Activated CD4-positive, CD25-positive, alpha-beta regulatory T cell treated with anti-CD3 and anti-CD28 coated beads, Interleukin-2, amount 50 U/mL, for 72 hours (primary cell): ENCODE data around the gene DCHS1.
A peak's percentile ranks its signal among the peaks of the same experiment; 100 is the strongest.

Experiments used
- DNase-seq: peaks from one replicate; pipeline ENCODE4 v3.0.0; 2021

The DCHS1 gene

DNA sequence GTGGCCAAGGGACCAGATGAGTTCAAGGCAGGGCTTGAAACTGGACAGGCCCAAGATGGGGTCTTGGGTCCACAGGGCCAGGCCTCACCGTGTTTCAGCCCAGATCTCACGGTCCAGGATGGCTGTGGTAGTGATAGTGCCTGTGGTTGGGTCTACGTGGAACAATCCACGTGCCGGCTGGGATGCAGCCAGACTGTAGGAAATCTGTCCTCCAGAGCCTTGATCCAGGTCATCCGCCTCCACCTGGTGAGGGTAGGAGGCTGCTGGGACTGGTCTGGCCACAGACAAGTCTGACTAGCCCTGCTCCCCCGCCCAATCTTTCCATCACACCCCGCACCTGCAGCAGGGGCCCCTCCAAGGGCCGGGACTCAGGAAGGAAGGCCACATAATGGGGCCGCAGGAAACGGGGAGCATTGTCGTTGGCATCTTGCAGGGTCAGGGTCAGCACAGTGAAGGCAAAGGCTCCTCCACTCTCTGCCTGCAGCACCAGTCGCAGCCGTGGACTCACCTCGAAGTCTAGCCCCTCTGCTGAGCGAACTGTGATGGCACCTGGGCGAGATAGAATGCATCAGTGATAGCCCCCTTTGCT, 29.7 kb downstream of the DCHS1 start:
- no peak for DNase-seq

DNA sequence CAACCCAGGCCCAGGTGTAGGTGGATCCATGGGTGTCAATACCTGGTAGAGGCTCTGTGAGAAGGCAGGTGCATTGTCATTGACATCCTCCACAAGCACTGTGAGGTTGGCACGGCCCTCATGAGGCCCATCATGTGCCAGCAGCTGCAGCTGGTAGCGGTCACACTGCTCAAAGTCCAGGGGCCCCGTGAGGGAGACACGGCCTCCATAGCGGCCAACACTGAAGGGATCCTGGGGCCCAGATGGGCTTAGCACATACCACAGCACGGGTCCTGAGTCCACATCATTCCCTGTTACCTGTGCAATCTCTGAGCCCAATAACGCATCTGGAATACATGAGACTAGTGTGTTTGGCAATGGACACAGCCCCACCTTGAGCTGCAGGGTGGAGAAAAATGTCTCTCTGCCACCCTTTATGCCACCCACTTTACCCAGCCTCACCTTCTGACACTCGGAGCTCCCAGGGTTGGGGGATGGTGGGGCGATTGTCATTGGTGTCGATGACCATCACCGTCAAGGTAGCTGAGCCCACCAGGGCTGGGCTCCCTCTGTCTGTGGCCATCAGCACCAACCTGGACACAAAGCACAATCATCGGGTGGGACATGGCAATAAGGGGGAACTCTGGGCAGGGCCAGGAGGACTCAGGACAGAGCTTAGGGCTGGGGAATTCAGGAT, 30.3 kb downstream of the DCHS1 start:
- no peak for DNase-seq

DNA sequence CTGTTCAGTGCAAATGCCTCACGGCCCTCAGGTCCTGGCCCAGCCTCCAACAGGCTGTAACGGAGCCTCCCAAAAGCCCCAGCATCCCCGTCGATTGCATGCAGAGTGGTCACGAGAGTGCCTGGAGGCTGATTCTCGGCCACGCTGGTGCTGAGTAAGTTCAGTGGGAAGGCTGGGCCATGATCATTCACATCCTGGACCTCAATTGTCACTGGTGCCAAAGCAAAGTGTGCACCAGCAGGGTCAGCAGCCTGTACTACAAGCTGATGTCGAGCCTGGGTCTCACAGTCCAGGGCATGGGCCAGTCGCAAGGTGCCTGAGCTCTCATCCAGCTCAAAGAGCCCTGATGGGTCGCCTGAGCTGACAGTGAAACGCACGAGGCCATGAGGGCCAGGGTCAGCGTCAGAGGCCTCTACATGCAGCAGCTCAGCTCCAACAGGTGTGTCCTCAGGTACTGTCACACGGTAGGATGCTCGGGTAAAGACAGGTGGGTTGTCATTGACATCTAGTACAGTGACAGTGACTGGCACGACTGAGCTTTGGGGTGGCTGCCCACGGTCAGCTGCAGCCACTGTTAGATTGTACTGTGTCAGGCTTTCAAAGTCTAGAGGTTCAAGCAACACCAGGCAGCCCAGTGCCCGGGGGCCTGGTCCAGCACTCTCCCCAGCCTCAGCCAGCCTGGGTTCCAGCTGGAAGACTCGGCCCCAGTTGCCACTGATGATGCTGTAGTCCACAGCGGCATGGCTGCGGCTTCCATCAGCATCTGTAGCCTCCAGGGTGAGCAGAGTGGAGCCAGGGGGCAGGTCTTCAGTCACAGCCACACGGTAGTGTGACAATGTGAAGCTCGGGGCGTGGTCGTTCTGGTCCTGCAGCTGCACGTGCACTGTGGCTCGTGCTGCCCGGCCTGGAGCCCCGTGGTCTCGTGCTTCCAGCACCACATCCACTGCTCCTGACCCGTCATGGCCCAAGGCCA, 31.9 kb downstream of the DCHS1 start:
- no peak for DNase-seq

DNA sequence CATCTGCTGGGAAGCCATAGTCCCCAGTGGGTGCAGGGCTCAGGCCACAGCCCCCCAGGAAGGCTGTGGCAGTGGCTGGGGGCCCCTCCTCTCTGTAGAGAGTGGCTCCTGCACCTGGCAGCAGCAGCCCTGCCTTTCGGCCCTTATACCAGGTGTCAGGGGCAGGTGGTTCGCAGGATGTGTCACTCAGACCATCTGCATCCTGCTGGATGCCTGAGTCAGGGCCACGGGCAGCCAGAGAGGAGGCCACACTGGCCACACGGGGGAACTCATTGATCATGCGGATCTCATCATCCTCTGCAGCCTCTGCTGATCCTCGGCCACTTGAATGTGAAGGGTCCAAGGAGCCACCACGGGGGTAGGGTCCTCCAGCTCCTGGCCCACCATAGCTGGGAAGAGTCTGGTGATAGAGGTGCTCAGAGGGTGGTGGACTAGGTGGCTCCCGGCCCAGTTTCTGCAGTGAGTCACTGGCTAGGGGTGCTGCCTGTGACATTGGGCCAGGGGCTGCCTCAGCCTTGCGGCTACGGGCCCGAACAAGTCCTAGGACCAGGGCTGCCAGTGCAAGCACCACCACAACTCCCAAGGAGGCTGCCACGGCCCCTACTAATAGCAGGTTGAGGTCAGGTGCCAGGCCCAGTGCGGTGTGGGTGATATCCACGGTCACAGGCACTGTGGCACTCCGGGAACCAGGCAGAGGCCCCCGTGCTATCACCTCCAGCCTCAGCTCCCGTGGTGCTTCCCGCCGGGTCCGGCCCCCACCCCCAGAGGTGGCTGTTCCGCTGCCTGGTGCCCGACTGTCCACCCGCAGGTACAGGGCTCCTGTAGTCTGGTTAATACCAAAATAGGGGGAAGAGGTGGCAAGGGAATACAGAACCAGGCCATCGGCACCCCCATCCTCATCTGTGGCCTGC, 33.1 kb downstream of the DCHS1 start:
- no peak for DNase-seq

DNA sequence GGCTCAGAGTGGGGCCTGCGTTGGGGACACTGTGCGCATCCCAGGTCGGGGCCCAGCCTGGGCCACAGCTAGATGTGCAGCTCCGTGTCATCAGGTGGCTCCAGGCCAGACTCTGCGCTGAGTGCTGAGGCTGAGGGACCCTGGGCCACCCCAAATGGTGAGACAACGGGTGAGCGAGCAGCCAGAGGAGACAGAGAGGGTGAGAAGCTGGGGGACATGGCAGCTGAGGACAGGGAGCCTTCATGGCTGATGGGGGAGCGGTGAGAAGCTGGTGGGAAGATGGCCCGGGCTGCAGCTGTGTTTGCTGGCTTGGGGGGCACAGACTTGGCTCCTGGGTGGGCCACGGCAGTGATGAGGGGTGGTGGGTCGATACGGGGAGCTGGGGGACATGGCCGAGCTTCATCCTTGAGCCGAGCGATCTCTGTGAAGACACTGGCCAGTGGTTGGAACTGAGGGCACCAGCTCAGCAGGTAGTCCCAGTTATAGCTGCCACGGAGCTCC, 33.8 kb downstream of the DCHS1 start:
- DNase-seq = no peak

DNA sequence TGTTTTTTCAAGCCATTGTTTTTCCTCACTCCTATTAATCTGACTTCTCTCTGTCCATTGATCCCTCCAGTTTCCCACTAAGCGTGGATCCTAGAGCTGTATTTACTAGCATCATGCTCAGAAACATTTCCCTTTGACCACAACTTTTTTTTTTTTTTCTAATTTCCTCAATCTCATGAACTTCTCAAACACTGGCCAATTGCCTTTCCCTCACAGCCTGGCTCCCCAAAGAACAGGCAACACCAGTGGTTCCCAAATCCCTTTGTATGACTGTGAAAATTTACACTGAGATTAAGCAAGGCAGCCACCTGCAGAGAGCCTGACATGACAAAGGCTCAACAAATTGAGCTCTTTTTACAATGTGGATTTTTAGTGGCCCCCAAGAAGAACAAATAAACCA, 35.0 kb downstream of the DCHS1 start:
- no peak for DNase-seq

DNA sequence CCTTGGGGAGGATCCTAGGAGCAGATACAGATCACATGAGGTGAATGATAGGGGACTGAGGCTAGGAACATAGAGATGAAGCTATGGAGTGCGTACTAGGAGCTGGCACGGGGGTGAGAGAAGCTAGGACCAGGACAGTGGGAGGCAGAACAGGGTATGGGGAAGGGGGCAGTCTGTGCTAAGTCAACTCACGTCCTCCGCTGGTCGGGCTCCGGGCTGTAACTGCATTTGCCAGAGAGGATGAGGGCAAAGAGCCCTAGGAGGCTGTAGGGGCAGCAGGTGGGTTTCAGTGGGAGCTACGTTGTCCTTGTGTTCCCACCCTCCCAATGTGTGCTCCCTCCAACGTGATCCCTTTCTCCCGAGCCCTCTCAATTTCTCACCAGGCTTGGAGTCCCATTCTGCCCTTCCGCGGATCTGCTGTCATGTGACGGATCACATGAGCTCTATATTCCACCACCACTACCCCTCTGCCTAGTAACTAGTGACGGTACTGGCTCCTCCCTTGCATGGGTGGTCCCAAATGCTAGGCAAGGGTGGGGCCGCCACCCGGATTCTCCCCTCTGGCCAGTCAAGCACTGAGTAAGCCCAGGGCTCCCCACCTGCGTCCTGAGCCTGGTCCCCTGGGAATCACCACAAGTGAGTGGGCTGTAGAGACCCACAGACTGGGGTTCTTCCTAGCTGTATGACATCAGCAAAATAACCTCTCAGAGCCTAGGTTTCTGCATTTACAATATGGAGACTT, 36.4 kb downstream of the DCHS1 start, which contains the start of gene TPP1:
TSS of gene TPP1 (minus strand) at position 419 of the 742 bp plus-strand sequence. CDS start at position 397, 22 bp downstream.
- DNase-seq = peak; percentile 87

DNA sequence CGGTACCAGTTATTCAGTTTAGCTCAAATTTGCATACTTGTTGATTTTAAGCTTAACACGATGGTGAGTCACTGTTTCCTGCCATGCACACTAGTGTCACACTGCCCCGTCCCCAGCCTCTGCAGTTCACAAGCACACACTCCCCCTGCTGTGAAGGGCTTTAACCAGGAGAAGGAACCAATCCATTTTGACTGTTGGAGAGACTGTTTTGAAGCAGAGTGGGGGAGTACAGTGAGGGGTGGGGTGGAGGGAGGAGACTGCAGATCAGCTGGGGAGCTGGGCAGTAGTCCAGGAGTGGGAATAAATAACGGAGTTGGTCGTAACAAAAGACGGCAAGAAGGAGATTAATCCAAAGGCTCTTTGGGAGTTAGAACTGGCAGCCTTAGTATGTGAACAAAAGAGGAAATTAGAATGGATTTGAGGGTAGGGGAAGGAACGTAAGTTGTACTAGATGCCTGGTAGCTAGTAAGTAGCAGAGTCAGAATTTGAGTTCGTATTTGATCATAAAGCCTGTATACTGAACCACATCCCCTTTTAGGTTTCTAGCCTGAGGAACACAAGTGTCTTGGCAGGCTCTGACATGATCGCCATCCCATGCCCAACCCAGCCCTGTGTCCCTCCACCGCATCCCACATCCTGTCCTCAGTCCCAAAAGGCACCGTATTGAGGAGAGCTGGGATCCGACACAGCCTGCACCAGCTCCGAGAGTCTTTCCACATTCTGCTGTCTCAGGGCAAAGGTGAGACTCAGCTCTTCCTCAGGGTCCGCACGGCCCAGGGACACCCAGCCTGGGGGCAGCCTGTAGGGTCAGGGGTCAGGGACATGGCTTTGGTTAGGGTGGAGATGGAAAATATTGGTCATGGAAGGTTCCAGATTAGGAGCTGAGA, 37.2 kb downstream of the DCHS1 start:
- DNase-seq = peak; percentile 61

DNA sequence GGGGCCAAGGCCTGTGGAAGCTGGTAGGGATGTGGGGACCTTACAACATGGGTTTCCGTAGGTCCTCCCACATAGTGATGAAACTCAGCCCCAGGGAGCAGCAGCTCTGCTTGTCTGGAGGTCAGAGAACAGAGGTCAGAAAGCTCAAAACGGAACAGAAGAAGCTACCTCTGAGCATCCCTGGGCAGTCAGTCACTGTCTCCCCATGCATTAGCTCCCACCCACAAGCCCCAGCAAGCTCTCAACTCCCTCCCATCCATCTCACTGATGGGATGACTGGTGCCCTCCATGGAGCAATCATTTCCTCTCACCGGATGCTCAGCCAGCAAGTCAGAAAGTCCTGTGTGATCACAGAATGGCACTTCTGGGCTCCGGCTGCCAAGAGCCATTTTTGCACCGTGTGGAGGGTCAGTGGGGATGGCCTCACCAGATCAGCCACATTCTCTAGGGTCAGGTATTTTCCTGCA, 38.3 kb downstream of the DCHS1 start:
- no peak for DNase-seq

DNA sequence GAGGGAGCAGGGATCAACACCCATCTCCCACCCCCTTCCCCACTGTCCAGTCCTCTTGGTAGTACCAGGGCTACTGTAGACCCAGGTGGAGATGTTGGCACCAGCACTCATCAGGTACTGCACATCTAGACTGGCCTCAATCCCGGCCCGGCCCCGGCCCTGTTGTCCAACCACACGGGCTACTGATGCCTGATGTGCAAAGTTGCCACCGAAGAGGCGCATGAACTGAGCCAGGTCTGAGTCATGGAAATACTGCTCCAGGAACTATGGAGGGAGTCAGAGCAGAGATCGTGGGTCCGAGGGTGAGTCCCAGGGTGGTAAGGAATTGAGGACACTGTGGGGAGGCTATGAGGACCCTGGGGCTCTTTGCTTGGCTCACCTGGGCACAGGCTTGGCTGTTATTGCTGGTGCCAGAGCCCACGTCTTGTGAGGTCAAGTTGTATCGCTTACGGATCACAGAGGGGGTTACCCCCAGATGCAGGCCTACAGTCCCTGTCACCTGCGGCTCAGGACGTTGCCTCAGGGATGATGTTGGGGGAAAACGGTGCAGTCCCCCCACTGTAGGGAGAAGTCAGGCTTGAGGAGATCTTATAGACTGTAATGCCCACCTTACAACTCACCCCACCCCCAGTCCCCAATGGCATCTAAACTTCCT, 38.9 kb downstream of the DCHS1 start:
- DNase-seq = no peak

DNA sequence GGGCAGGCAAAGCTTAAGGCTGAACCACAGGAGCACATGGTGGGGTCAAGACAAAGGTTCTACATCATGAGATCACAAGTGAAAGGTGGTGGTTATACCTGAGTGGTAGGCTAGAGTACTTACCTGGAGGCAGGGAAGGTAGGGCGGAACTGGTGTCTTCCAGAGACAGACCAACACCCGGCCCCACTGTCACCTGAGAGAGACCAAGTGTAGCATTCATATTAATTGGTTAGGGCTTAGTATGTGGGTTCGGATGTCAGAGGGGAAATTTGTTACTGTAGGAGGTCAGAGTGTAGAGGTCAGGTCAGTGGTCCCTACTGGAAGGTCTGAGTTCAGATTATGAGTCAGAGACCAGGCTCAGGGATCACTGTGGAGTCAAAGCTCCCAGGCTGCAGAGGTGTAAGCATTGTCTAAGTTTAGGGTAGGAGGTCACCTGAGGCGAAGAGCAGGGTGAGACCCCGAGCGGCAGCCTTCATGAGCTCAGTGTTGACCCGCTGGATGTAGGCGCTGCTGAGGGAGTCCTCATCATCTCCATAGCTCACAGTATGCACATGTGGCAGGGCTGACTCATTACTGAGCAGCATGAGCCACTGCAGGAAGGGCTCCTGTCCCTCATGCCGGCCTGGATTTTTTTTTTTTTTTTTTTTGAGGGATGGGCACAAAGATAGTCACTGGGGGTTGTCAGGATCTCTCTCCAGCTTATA, 39.6 kb downstream of the DCHS1 start:
- no peak for DNase-seq

DNA sequence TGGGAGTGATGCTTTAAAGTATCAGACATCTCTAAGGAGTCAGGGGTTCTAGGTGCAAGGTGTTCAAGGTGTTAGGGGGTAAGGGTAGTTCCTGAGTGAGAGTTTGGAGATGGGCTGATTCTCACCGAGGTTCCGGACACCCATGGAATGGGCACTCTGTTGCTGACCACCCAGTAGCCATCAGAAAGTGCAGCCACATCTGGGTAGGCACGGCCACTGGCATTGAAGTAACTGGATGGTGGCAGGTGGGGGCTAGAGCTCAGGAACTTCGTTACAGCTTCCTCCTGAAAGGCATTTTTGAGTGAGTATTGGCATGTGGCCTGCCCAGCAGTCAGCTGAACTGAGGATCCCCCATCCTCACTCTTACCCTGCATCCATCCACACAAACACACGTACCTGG, 40.6 kb downstream of the DCHS1 start:
- DNase-seq = no peak

DNA sequence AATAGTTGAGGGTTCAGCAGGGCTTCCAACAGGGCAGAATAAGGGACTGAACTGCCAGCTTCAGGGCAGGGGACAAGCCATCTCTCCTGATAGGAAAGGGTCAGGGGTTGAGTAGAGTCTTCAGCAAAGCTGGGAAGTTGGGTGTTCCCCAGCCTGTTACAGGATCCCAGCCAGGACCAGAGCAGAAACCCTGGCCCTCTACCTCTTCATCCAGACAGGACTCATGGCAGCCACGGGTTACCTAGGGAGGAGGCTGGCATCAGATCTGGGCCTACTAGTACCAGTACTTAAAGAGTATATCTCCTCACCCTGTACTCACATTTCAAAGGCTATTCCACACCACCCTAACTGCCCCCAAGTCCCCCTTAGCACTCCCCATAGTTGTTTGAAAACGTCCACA, 41.2 kb downstream of the DCHS1 start:
- no peak for DNase-seq

DNA sequence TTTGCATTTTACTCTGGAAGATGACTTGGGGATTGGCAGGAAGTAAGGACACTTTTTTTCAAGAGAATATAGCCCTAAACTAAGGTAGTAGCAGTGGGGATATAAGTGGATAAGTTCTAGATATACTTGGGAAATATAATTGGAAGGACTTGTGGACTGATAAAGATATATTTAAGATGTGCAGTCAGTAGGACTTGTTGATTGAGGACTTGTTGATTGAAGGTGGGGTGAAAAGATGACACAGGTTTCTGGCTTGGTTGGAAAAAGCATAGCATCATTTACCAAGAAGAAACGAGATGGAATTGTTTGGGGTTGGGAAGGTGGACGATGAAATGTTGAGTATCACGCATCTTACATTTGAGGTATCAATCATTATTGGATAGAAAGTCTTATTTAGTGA, 42.1 kb downstream of the DCHS1 start:
- no peak for DNase-seq

DNA sequence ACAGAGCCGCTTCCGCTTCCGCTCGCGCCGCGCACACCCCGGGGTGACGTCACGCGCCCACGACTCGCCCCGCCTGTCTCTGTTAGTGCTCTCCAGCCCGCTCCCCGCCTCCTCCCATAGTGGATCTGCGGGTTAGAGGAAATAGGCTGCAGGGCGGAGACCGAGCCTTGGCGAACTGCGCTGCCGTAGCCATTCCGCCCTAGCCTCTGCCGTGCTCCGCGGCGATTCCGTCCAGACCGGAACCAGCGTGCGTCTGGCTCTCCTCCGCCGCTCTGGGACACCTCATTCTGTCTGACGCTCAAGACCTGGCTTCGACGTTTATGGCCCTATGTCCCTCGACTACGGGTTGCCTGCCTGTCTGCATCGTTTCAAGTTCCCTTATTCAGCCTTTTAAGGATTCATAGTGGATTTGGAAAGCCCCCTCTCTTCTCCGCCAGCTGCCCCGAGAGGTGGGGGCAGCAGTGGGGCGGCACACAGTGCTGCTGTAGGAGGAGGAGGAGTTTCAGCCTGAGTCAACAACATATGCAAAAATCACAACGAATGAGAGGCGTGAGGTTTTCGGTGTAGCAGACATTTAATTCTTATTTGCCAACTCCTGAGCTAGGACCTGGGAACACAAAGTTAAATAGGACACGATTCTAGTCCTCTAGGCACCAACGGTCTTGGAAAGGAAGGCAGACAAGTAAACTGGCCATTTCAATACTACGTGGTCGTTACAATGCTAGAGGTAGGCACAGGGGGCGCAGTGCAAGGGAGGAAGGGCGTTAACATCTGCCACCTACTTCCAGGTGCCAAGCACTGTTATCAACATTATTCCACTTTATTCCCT, 43.2 kb downstream of the DCHS1 start, which contains the start of gene TAF10:
TSS of gene TAF10 (minus strand) at position 4 of the 829 bp plus-strand sequence. CDS start 27 bp downstream, outside the sequence.
- DNase-seq = peak; percentile 95

DNA sequence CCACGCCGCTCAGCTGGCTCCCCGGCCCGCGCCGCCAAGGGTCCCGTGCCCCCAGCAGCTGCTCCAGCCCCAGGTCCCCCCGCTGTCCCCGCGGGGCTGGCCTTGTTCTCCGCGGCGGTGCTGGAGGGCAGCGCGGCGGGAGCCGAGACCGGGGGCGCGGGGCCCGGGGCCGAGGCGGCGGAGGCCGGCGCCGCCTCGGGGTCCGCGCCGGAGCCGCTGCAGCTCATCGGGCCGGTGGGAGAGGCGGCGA, 43.7 kb downstream of the DCHS1 start:
- DNase-seq = no peak

DNA sequence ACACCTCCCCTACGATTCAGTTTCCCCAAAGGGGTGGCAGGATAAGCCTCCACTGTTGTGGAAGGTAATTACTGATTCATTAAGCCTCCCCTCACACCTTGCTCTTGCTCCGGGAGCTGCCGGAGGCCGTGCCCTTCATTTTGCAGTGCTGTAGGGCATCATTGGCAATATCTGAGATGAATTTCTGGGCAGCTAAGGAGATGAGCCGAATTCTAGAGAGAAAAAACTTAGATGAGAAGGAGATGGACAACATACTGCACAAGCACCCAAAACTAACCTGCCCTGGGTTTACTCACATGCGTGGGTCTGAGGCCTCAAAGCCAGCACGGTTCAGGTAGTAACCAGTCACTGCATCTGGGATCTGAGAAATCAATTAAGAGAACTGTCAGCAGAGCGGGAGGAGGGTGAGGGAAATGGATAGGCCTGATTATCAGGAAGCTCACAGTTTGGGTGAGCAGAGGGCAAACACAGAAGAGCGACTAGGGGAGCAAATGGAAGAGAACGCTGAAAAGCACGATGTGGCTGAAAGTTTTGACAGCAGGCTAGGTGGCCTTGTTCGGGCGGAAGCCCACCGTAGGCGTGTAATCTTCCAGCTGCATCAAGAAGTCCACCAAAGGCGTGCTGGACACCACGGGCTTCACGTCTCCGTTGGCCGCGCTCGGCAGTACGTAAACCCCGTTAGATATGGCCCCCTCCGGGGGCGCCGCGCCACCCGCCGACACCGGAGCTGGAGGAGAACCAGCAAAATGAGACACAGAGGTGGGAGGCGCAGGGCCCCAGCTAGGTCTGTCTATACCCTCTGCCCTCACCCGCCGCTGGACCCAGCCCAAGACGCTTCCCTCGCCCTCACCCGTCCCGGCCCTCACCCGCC, 44.3 kb downstream of the DCHS1 start:
- DNase-seq = no peak
